SK-N-SH (cell line): ENCODE results near the gene FAM20A. TPM values are rescaled to one million over a fixed set of nuclear protein-coding genes. Genes with fewer than 3 reads are reported as not detected.

ENCODE experiments used
- CTCF ChIA-PET: fragments of 300-600, 350-600 bp; formaldehyde crosslinking; extraction: SDS; loops from one replicate; lab custom pipeline; 2021; lab: Yijun Ruan, JAX
- POLR2A ChIA-PET: fragments of 350-600 bp; sonication (Branson Sonifier 250); formaldehyde crosslinking; extraction: SDS; loops from one replicate; lab custom pipeline; 2020; ENCODE audit warnings: antibody characterized with exemption, inconsistent platforms; lab: Yijun Ruan, JAX
- DNase-seq: peaks from one replicate; pipeline ENCODE4 v3.0.0; 2012
- H2AFZ ChIP-seq: fragments of 200-600 bp; sonication (generic); 2 replicates; pipeline ENCODE4 v1.8.1; 2016; ENCODE audit warnings: antibody characterized with exemption, mild to moderate bottlenecking, low read depth
- H3F3A ChIP-seq: fragments of 200-600 bp; sonication (generic); replicated peaks from 2 replicates; pipeline ENCODE3; 2016; ENCODE audit warnings: antibody characterized with exemption, mild to moderate bottlenecking; ENCODE audit not compliant: insufficient read depth
- H3K27ac ChIP-seq, 2 experiments: fragments of 200-500 bp in 1 of 2; fragments of 200-600 bp in 1 of 2; sonication (Bioruptor generic) in 1 of 2; sonication (generic), shearing (Covaris generic) in 1 of 2; 2 replicates each; pipeline versions ENCODE4 v1.5.1 to v1.6.1; 2014 to 2016; ENCODE audit warnings: low read depth in 2 of 2, inconsistent platforms in 1 of 2, low read length in 1 of 2, mild to moderate bottlenecking in 1 of 2, mixed read lengths in 1 of 2
- H3K27me3 ChIP-seq: fragments of 200-600 bp; sonication (generic), shearing (Covaris generic); 2 replicates; pipeline ENCODE4 v1.6.1; 2016; ENCODE audit warnings: mixed run types; ENCODE audit not compliant: insufficient read depth
- H3K36me3 ChIP-seq, 2 experiments: fragments of 200-500 bp in 1 of 2; fragments of 200-600 bp in 1 of 2; sonication (Bioruptor generic) in 1 of 2; sonication (generic) in 1 of 2; replicated peaks in 1 of 2; 2 replicates each; pipeline versions ENCODE3 to v1.5.1; 2014 to 2016; ENCODE audit warnings: low read length in 1 of 2, mild to moderate bottlenecking in 1 of 2; ENCODE audit not compliant: insufficient read depth in 2 of 2, control insufficient read depth in 1 of 2
- H3K4me1 ChIP-seq, 2 experiments: fragments of 200-500 bp in 1 of 2; fragments of 200-600 bp in 1 of 2; sonication (Bioruptor generic) in 1 of 2; sonication (generic), shearing (Covaris generic) in 1 of 2; 2 replicates each; pipeline versions ENCODE4 v1.5.1 to v1.6.1; 2014 to 2016; ENCODE audit warnings: low read depth in 1 of 2, low read length in 1 of 2, mixed run types in 1 of 2; ENCODE audit not compliant: insufficient read depth in 2 of 2, control insufficient read depth in 1 of 2
- H3K4me2 ChIP-seq: fragments of 200-600 bp; sonication (generic), shearing (Covaris generic); 2 replicates; pipeline ENCODE4 v1.6.1; 2017; ENCODE audit warnings: mixed run types
- H3K4me3 ChIP-seq, 2 experiments: fragments of 200-500 bp in 1 of 2; fragments of 200-600 bp in 1 of 2; sonication (Bioruptor generic) in 1 of 2; sonication (generic), shearing (Covaris generic) in 1 of 2; 2 replicates each; pipeline versions ENCODE4 v1.5.1 to v1.8.1; 2014 to 2016; ENCODE audit warnings: low read depth in 2 of 2, inconsistent platforms in 1 of 2, low read length in 1 of 2, mild to moderate bottlenecking in 1 of 2, mixed read lengths in 1 of 2, moderate library complexity in 1 of 2
- H3K79me2 ChIP-seq: fragments of 200-600 bp; sonication (generic); 2 replicates; pipeline ENCODE4 v1.8.1; 2017; ENCODE audit warnings: mild to moderate bottlenecking; ENCODE audit not compliant: insufficient read depth
- H3K9ac ChIP-seq: fragments of 200-600 bp; sonication (generic); 2 replicates; pipeline ENCODE4 v1.6.1; 2017; ENCODE audit warnings: mixed run types
- H3K9me2 ChIP-seq: fragments of 200-600 bp; sonication (generic); 2 replicates; pipeline ENCODE4 v1.6.1; 2017; ENCODE audit warnings: mixed run types
- H3K9me3 ChIP-seq: fragments of 200-600 bp; sonication (generic); 2 replicates; pipeline ENCODE4 v1.6.1; 2017; ENCODE audit warnings: mixed run types, mild to moderate bottlenecking, moderate library complexity
- H4K20me1 ChIP-seq: fragments of 200-600 bp; sonication (generic); 2 replicates; pipeline ENCODE4 v1.6.1; 2017; ENCODE audit warnings: mild to moderate bottlenecking, mixed run types; ENCODE audit not compliant: insufficient read depth
- ELF1 ChIP-seq: IDR thresholded peaks from 2 replicates; pipeline ENCODE4 v1.4.0; 2012
- EP300 ChIP-seq, 2 experiments: IDR thresholded peaks; 2 replicates each; pipeline versions ENCODE4 v1.4.0 to v1.6.1; 2012; ENCODE audit warnings: borderline replicate concordance in 1 of 2, low read depth in 1 of 2, low read length in 1 of 2
- FOXJ3 ChIP-seq: sonication (generic); formaldehyde crosslinking; IDR thresholded peaks from 2 replicates; pipeline ENCODE4 v1.5.1; 2020; ENCODE audit warnings: mild to moderate bottlenecking, missing genetic modification reagents
- FOXM1 ChIP-seq: IDR thresholded peaks from 2 replicates; pipeline ENCODE4 v1.4.0; 2012; ENCODE audit warnings: low read depth, mild to moderate bottlenecking
- GATA2 ChIP-seq: sonication (generic); formaldehyde crosslinking; IDR thresholded peaks from 2 replicates; pipeline ENCODE4 v1.5.0; 2020; ENCODE audit warnings: mild to moderate bottlenecking, missing genetic modification reagents
- MAX ChIP-seq: IDR thresholded peaks from 2 replicates; pipeline ENCODE4 v1.4.0; 2012; ENCODE audit warnings: low read depth
- MXI1 ChIP-seq: IDR thresholded peaks from 2 replicates; pipeline ENCODE4 v1.6.1; 2012; ENCODE audit warnings: mild to moderate bottlenecking, low read depth, low read length, improper control_type of control experiment
- POLR2AphosphoS5 ChIP-seq: IDR thresholded peaks from 2 replicates; pipeline ENCODE4 v1.6.1; 2012; ENCODE audit warnings: low read depth, low read length
- RAD21 ChIP-seq: IDR thresholded peaks from 2 replicates; pipeline ENCODE4 v1.6.1; 2012; ENCODE audit warnings: mild to moderate bottlenecking, low read length
- RXRA ChIP-seq: IDR thresholded peaks from 2 replicates; pipeline ENCODE4 v1.4.0; 2012; ENCODE audit warnings: low read depth, mild to moderate bottlenecking, borderline replicate concordance
- SMC3 ChIP-seq: IDR thresholded peaks from 2 replicates; pipeline ENCODE4 v1.6.1; 2012; ENCODE audit warnings: low read depth, low read length, improper control_type of control experiment
- TEAD4 ChIP-seq: IDR thresholded peaks from 2 replicates; pipeline ENCODE4 v1.4.0; 2012; ENCODE audit warnings: mild to moderate bottlenecking, borderline replicate concordance; ENCODE audit not compliant: insufficient read depth
- USF1 ChIP-seq: IDR thresholded peaks from 2 replicates; pipeline ENCODE4 v1.4.0; 2012; ENCODE audit warnings: low read depth, borderline replicate concordance
- ZBTB33 ChIP-seq: IDR thresholded peaks from 2 replicates; pipeline ENCODE4 v1.4.0; 2012; ENCODE audit warnings: low read depth, borderline replicate concordance
- WGBS: methylation state at CpG from one replicate; pipeline ENCODE4 v1.1.6; 2017; ENCODE audit warnings: low lambda C conversion rate; 5-methylcytosine and 5-hydroxymethylcytosine counted together
- polyA plus RNA-seq, 3 experiments: library from polyadenylated mRNA; depleted of rRNA; stranded (reverse); fragments of >200 nt; gene quantifications; 2 replicates each; pipeline ENCODE4 v1.2.3, GENCODE V29; 2012

FAM20A gene
- polyA plus RNA-seq, 1 of the 3 experiments (the other 2 are of a cell fraction) = not detected

GRCh38 chr17:68527314-68527713, 73.9 kb downstream of the FAM20A start:
- CTCF ChIA-PET = no interaction called here
- DNase-seq = no peak
- no peak overlapping the region for H2AFZ ChIP-seq

GRCh38 chr17:68526548-68526947, 74.6 kb downstream of the FAM20A start:
- H3K27me3 ChIP-seq = no peaks in the 10 kb centered on the region
- H3K4me3 ChIP-seq = no peak overlapping the region
- H3K9me2 ChIP-seq = no peaks in the 10 kb centered on the region
- peaks cover 0 to 8% of the 10 kb centered on the region in 2 experiments; a peak in 2 of 4 replicates for H3K4me1 ChIP-seq
- H2AFZ ChIP-seq = no peak overlapping the region
- no peak for TF ChIP-seq RXRA
- no peak for TF ChIP-seq ZBTB33
- no peak for TF ChIP-seq MAX
- TF ChIP-seq RAD21 = no peak
- no peak for TF ChIP-seq TEAD4
- ChIA-PET POLR2A (interaction anchor here (0.9 kb wide), 1 partner anchor 14 kb away, joined by 4 read pairs; the partner anchor contains the start of gene PRKAR1A), CTCF (interaction anchor here (1.2 to 1.3 kb wide), 2 partner anchors 8 to 10 kb away, joined by 4 to 10 read pairs; no protein-coding TSS in a partner anchor)
- DNase-seq = no peak
- no peak overlapping the region for H3K9ac ChIP-seq
- 86% methylated on average over 3 of the region's 3 CpGs for WGBS
- H3K36me3 ChIP-seq = peaks cover 94 to 100% of the 10 kb centered on the region in 2 experiments
- no peak overlapping the region for H3K4me2 ChIP-seq
- H3K27ac ChIP-seq = no peak overlapping the region
- peaks cover 32% of the 10 kb centered on the region for H3K79me2 ChIP-seq
- H3K9me3 ChIP-seq = no peaks in the 10 kb centered on the region
- H4K20me1 ChIP-seq = peaks cover 15% of the 10 kb centered on the region; the same call in 1 of the 2 replicates
- H3F3A ChIP-seq = no peaks in the 10 kb centered on the region

More at GRCh38 chr17:68527314-68527713, 73.9 kb downstream of the FAM20A start:
- no peak overlapping the region for H3K27ac ChIP-seq
- H3K9me2 ChIP-seq = no peaks in the 10 kb centered on the region
- peaks cover 7% of the 10 kb centered on the region; the same call in 1 of the 2 replicates for H4K20me1 ChIP-seq
- no peak overlapping the region for H3K4me2 ChIP-seq
- H3K9ac ChIP-seq = no peak overlapping the region
- H3F3A ChIP-seq = peaks cover under 1% of the 10 kb centered on the region
- peaks cover 98 to 100% of the 10 kb centered on the region in 2 experiments for H3K36me3 ChIP-seq
- WGBS = 92% methylated on average over 4 of the region's 4 CpGs
- TF ChIP-seq GATA2 (CRISPR knock-in tag) (no peak), FOXM1 (no peak)
- TF ChIP-seq, all 33 proteins: peak for 0
- Histone ChIP-seq H3K4me3 (no peak overlapping the region), H3K27me3 (no peaks in the 10 kb centered on the region), H3K9me3 (no peaks in the 10 kb centered on the region), H3K79me2 (peaks cover 25% of the 10 kb centered on the region), H3K4me1 (peaks cover 0 to 4% of the 10 kb centered on the region in 2 experiments; a peak in 2 of 4 replicates)
- POLR2A ChIA-PET = no interaction called here

GRCh38 chr17:68522266-68522665, 78.9 kb downstream of the FAM20A start:
- H3K9me3 ChIP-seq = no peaks in the 10 kb centered on the region
- no peaks in the 10 kb centered on the region for H3F3A ChIP-seq
- TF ChIP-seq POLR2AphosphoS5 (no peak), RXRA (no peak), USF1 (no peak), EP300 (IDR thresholded peaks at IDR 0.05; ENCODE audit: borderline replicate concordance in 1 of 2, low read depth in 1 of 2, low read length in 1 of 2) (no peak), FOXJ3 (CRISPR knock-in tag) (no peak), TEAD4 (no peak), MXI1 (no peak), ELF1 (no peak), SMC3 (no peak)
- TF ChIP-seq, all 33 proteins: peak for 0
- Histone ChIP-seq H2AFZ (no peak overlapping the region), H3K4me3 (no peak overlapping the region), H3K27me3 (no peaks in the 10 kb centered on the region), H3K4me1 (peaks cover 0 to 10% of the 10 kb centered on the region in 2 experiments; a peak in 2 of 4 replicates), H4K20me1 (peaks cover 44% of the 10 kb centered on the region), H3K9ac (no peak overlapping the region), H3K4me2 (no peak overlapping the region), H3K27ac (peak overlapping the region in 1 of 2 experiments; percentile 41; a peak in 3 of 4 replicates), H3K9me2 (no peaks in the 10 kb centered on the region), H3K79me2 (peaks cover 75% of the 10 kb centered on the region), H3K36me3 (peaks cover 80 to 87% of the 10 kb centered on the region in 2 experiments)
- DNase-seq = no peak
- ChIA-PET CTCF (no interaction called here), POLR2A (no interaction called here)
